Metanephros (tissue), 2 donors: ENCODE data around the gene LCMT1. TPM values are rescaled to one million over a fixed set of nuclear protein-coding genes. Genes with fewer than 3 reads are reported as not detected.

Source experiments
- small RNA-seq: library from RNA; depleted of rRNA; stranded (forward); fragments of <200 nt; gene quantifications from one replicate; pipeline ENCODE3, GENCODE V24; 2014; ENCODE audit warnings: low replicate concordance
- total RNA-seq: library from RNA; depleted of rRNA; stranded (reverse); fragments of >200 nt; gene quantifications from one replicate; pipeline ENCODE4 v1.2.3, GENCODE V29; 2014

Gene LCMT1
- total RNA-seq: 39.7 TPM

GRCh38 chr16:25111403-25112166 lies at the start of gene LCMT1:
TSS of gene LCMT1 (plus strand) at chr16:25111742. CDS start at chr16:25111884, 142 bp downstream.

Small RNAs within 50 kb of the gene (small RNA-seq; reads per million reads assigned to genes)
- not detected for gene RN7SL557P

Other genes starting within 250 kb of the LCMT1 start
- 45.1 TPM for gene ARHGAP17, start 96.4 kb upstream of the LCMT1 start, total RNA-seq
- gene AQP8, start 105.2 kb downstream of the LCMT1 start, total RNA-seq: not detected
- 8.2 TPM for gene ZKSCAN2, start 146.1 kb downstream of the LCMT1 start, total RNA-seq